H4 (cell line): Measurements from ENCODE around the gene SLAIN2. TPM values are rescaled to one million over a fixed set of nuclear protein-coding genes. Genes with fewer than 3 reads are reported as not detected.
"Not testable (repeated sequence)": the region's sequence is repeated elsewhere in the genome, so short reads cannot be mapped to it uniquely, and the experiment has no call there.

ENCODE experiments used
- DNase-seq: peaks from one replicate; pipeline ENCODE4 v3.0.0-alpha.2; 2015; ENCODE audit warnings: low spot score
- total RNA-seq: library from RNA; depleted of rRNA; stranded (reverse); fragments of >200 nt; shearing (Covaris generic); gene quantifications from 2 replicates; pipeline ENCODE4 v1.2.3, GENCODE V29; 2014; rRNA removed

The SLAIN2 gene
- total RNA-seq, 1 experiment from 2014 or later = 72.3 TPM

DNA sequence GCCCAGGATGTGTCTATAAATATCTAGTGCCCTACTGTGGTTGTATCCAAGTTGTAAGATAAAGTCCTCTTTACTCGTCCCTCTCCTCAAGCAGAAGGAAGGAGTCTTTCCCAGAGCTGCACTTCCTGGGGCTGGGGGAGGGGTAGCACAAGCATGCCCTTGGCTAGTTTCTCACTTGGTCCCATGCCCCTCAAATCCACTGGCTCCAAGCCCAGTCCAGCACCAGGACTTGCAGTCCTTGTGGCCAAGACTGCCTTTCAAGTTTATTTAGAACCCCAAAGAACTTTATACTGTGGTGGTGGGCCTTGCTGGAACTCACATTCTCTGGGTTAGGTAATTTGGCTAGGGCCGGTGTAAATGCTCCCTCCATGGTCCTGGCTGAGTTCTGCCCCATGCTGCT is 98.7 kb downstream of the SLAIN2 start:
- no peak for DNase-seq

- not testable (repeated sequence) for DNase-seq
Observed at GRCh38 chr4:48440914-48441313, 99.6 kb downstream of the SLAIN2 start.

DNA sequence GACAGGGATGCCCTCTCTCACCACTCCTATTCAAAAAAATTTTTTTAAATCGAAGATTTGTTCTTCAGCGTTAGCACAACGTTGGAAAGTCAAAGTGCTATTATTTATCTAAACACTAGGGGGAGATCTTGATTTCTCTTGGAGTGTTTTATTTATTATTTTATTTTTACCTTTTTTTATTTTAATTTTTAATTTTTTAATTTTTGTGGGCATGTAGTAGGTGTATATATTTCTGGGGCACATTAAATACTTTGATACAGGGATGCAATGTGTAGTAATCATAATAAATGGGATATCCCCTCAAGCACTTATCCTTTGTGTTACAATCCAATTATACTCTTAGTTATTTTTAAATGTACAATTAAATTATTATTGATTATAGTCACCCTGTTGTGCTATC is 104.4 kb downstream of the SLAIN2 start:
- DNase-seq = no peak

GRCh38 chr4:48446642-48447041 is 105.3 kb downstream of the SLAIN2 start:
- DNase-seq = no peak

DNA sequence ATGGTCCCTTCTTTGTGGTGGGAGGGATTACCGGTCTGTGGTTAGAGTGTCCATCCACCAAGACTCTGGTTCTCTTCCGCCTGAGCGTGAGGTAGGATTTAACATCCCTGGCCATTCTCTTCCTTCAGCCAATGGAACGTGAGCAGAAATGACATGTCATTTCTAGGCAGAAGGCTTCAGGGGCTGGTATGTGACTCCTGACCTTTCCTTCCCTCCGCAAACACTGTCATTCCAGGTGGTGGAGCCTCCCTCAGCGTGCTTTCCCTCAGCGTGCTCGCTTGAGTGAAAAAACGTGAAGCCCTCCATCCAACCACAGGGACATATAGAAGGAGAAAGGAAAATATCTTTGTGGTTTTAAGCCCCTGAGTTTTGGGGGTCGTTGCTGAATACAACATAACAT is 107.8 kb downstream of the SLAIN2 start:
- no peak for DNase-seq

DNA sequence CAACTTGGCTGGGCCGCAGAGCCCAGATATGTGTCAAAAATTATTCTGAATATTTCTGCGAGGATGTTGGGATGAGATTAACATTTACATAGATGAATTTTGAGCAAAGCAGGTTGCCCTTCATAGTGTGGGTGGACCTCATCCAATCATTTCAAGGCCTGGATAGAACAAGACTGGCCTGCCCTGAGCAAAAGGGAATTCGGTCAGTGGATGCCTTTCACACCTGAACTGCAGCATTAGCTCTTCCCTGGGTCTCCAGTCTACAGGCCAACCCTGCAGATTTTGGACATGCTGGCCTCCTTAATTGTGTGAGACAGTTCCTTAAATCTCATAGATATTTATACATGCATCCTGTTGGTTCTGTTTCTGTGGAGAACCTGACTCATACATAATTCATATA is 109.4 kb downstream of the SLAIN2 start:
- DNase-seq = no peak

DNA sequence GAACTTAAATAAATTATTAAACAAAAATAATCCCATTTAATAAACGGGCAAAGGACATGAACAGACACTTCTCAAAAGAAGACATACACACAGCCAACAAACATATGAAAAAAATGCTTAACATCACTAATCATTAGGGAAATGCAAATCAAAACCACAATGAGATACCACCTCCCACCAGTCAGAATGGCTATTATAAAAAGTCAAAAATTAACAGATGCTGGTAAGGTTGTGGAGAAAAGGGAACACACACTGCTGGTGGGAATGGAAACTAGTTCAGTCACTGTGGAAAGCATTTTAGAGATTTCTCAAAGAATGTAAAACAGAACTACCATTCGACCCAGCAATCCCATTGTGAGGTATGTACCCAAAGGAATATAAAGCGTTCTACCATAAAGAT is 110.3 kb downstream of the SLAIN2 start:
- not testable (repeated sequence) for DNase-seq

DNA sequence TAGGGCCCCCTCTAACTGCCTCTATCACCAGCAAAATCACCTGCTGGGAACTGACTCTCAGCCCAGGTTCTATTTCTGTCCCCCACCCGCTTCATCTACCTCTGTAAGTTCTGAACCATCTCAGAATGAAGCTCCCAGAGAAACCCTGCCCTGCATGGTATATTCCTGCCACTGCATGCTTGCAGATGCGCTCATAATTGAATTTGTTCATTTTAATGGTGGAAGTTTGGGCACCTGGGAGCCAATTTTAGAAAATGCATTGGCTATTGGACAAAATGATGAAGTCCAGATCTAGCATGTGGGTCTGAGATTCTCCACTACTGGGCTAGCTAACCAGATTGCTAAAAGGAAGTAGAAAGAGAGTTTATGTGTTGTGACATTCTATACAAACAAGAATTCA is 113.3 kb downstream of the SLAIN2 start:
- no peak for DNase-seq

- DNase-seq = no peak
Observed at GRCh38 chr4:48461000-48461399, 119.7 kb downstream of the SLAIN2 start.

GRCh38 chr4:48462363-48462762 is 121.0 kb downstream of the SLAIN2 start:
- no peak for DNase-seq

- DNase-seq = no peak
Observed at GRCh38 chr4:48467442-48467841, 126.1 kb downstream of the SLAIN2 start.

GRCh38 chr4:48467891-48468290 is 126.6 kb downstream of the SLAIN2 start:
- no peak for DNase-seq

DNA sequence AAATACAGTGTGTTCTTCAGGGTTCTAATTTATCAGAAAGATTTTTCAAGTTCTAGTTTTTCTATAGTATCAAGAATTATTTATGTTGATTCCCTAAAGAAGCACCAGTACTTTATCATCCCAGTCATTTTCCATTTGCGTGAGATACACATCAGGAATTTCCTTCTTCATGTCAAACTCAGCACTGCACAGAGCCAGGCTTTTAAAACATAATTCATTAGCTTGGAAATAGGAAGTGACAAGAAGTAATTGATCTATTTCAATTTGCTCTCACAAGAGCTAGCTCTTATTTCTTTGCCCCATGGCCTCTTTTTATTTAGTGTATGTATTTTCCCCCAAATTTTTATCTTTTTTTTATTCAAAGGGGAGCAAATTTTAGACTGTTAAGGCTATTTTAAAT is 128.8 kb downstream of the SLAIN2 start:
- DNase-seq = no peak

- DNase-seq = no peak
Observed at GRCh38 chr4:48470570-48470969, 129.2 kb downstream of the SLAIN2 start.

- DNase-seq = no peak
Observed at GRCh38 chr4:48472794-48473193, 131.5 kb downstream of the SLAIN2 start.

DNA sequence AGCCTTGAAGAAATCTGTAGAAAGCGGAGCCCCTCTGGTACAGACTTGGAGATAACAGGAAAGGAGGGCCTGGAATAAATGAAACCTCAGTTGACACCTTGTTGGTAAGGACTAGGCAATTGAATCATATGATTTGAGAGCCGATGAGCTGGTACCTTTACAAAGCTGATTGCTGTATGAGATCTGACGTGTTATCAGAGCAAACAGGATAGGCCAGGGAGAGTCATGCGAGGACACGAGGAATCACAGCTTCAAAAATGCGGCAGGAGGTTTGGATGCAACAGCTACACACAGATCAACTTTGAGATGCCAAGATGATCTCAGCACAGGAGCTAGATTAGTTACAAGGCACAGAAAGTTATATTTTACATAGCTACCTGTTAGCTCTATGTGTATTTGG is 134.4 kb downstream of the SLAIN2 start:
- DNase-seq = no peak

Other genes starting within 250 kb of the SLAIN2 start
- gene TXK, start 207.3 kb upstream of the SLAIN2 start, total RNA-seq = 0.06 and 0.64 TPM in 2 replicates
- 0.06 TPM in 1 of 2 replicates, not detected in the other for gene TEC, start 71.7 kb upstream of the SLAIN2 start, total RNA-seq
- gene SLC10A4, start 141.8 kb downstream of the SLAIN2 start, total RNA-seq = 0.06 and 1.5 TPM in 2 replicates
- not detected in 2 replicates for gene ZAR1, start 148.7 kb downstream of the SLAIN2 start, total RNA-seq